Lower lobe of right lung (tissue), 2 donors: Measurements from ENCODE around the gene ST14. TPM values are rescaled to one million over a fixed set of nuclear protein-coding genes. Genes with fewer than 3 reads are reported as not detected.

Source experiments
- ATAC-seq, 2 donors: fragments of 200-7000 bp; cut with Tn5 transposase; one replicate each; pipeline ENCODE4 v1.9.1; 2020 to 2022; ENCODE audit warnings: mild to moderate bottlenecking in 2 of 2, moderate library complexity in 2 of 2
- DNase-seq: peaks from one replicate; pipeline ENCODE4 v3.0.0-alpha.2; 2020
- H3K27ac ChIP-seq: fragments of 200-600 bp; one replicate; pipeline ENCODE4 v1.8.0; 2022
- H3K27me3 ChIP-seq: fragments of 200-600 bp; one replicate; pipeline ENCODE4 v1.8.0; 2022; ENCODE audit warnings: low read depth
- H3K36me3 ChIP-seq: fragments of 200-600 bp; one replicate; pipeline ENCODE4 v1.8.0; 2022; ENCODE audit warnings: mild to moderate bottlenecking
- H3K4me1 ChIP-seq: fragments of 200-600 bp; one replicate; pipeline ENCODE4 v1.8.0; 2022
- H3K4me3 ChIP-seq: fragments of 200-600 bp; one replicate; pipeline ENCODE4 v1.8.0; 2022; ENCODE audit warnings: mild to moderate bottlenecking
- H3K9me3 ChIP-seq: fragments of 200-600 bp; one replicate; pipeline ENCODE4 v1.8.0; 2022
- CTCF ChIP-seq: fragments of 200-600 bp; IDR thresholded peaks from one replicate; pipeline ENCODE4 v1.8.0; 2022; ENCODE audit warnings: antibody characterized with exemption, mild to moderate bottlenecking
- intact Hi-C: fragments of 100-400 bp; cut with DNase I; formaldehyde crosslinking; loops from one replicate; pipeline ENCODE4 v1.11.0; 2022
- total RNA-seq: library from RNA; stranded (reverse); fragmentation: NEBNext Ultra II Directional; extraction: Animal tissue kit (Norgen Biotek cat#: 25700); gene quantifications from one replicate; pipeline ENCODE4 v1.2.1, GENCODE V29; 2021
- donor health status: DM: no; HTN: yes; CAD: no; lungs with severe emphysema.

ST14 gene
- total RNA-seq, 1 donor from 2014 or later = 61.1 TPM

- Histone ChIP-seq H3K27ac (peak overlapping the region; percentile 72), H3K4me1 (peaks cover 41% of the 10 kb centered on the region), H3K9me3 (no peaks in the 10 kb centered on the region), H3K4me3 (no peak overlapping the region), H3K27me3 (no peaks in the 10 kb centered on the region), H3K36me3 (peaks cover 62% of the 10 kb centered on the region)
- ATAC-seq (no peak), DNase-seq (no peak)
- TF ChIP-seq CTCF = no peak
- intact Hi-C loops = no loop called here
Measured at GRCh38 chr11:130144861-130145281, 14.7 kb upstream of the ST14 start.

- intact Hi-C loops = no loop called here
- H3K4me1 ChIP-seq = peaks cover 41% of the 10 kb centered on the region
Measured at GRCh38 chr11:130145311-130145812, 14.2 kb upstream of the ST14 start.

GRCh38 chr11:130145975-130146776, 13.4 kb upstream of the ST14 start:
- peak; percentile 32 for TF ChIP-seq CTCF
- H3K4me1 ChIP-seq = peaks cover 41% of the 10 kb centered on the region
- peak; percentile 93 to 95 for ATAC-seq
- peaks cover 49% of the 10 kb centered on the region for H3K36me3 ChIP-seq
- H3K27me3 ChIP-seq = no peaks in the 10 kb centered on the region
- no peak overlapping the region for H3K4me3 ChIP-seq
- intact Hi-C loops = no loop called here
- peak; percentile 84 for DNase-seq
- H3K27ac ChIP-seq = peak overlapping the region; percentile 72
- no peaks in the 10 kb centered on the region for H3K9me3 ChIP-seq

More at GRCh38 chr11:130145311-130145812, 14.2 kb upstream of the ST14 start:
- Histone ChIP-seq H3K27me3 (no peaks in the 10 kb centered on the region), H3K4me3 (no peak overlapping the region), H3K9me3 (no peaks in the 10 kb centered on the region), H3K27ac (peak overlapping the region; percentile 72), H3K36me3 (peaks cover 57% of the 10 kb centered on the region)
- no peak for TF ChIP-seq CTCF
- ATAC-seq = peak in 1 of 2 donors; percentile 24
- no peak for DNase-seq

- no peaks in the 10 kb centered on the region for H3K27me3 ChIP-seq
- ATAC-seq = peak; percentile 72 to 90
- intact Hi-C loops = no loop called here
- peak overlapping the region; percentile 72 for H3K27ac ChIP-seq
- no peak for DNase-seq
- TF ChIP-seq CTCF = no peak
- H3K9me3 ChIP-seq = no peaks in the 10 kb centered on the region
- H3K4me1 ChIP-seq = peaks cover 39% of the 10 kb centered on the region
- H3K4me3 ChIP-seq = no peak overlapping the region
- peaks cover 43% of the 10 kb centered on the region for H3K36me3 ChIP-seq
Measured at GRCh38 chr11:130146796-130147195, 12.8 kb upstream of the ST14 start.

GRCh38 chr11:130148796-130149326, 10.7 kb upstream of the ST14 start:
- no peak for DNase-seq
- Histone ChIP-seq H3K27me3 (no peaks in the 10 kb centered on the region), H3K4me3 (no peak overlapping the region), H3K4me1 (peaks cover 30% of the 10 kb centered on the region), H3K36me3 (peaks cover 22% of the 10 kb centered on the region), H3K9me3 (no peaks in the 10 kb centered on the region), H3K27ac (no peak overlapping the region)
- TF ChIP-seq CTCF = no peak
- no peak for ATAC-seq
- intact Hi-C loops = no loop called here
